ENCODE measurements around the gene PLCG2. TPM values are rescaled to one million over a fixed set of nuclear protein-coding genes. Genes with fewer than 3 reads are reported as not detected.

PLCG2 gene
- total and polyA plus RNA-seq, 2 of the 8 experiments (the other 6 are each of a cell fraction or from before 2014, with no cell fraction given), result 6.1 to 6.9 TPM

DNA sequence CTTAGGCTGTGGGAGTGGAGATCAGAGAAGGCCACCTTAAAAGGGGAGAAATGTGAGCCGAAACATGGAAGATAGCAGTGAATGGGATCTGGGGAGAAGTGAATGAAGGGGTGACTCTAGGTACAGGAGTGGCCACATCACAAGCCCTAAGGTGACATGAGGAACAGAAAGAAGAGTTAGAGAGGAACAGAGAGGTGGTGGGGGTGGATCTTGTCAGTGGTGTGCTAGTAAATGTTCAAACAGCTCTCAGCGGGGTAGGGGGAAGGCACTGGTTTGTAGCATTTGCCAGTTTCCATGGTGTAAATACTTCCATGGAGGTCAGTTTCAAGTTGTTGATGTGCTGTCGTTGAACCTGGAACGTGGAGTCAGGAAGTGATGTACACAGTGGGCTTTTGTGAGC lies 141.4 kb downstream of the PLCG2 start (continued):
- no peak for TF ChIP-seq RFX5 (IDR thresholded peaks at IDR 0.05; ENCODE audit: borderline replicate concordance, low read depth, low read length)
